Stomach (tissue), 4 donors: ENCODE measurements around the gene KANSL2.

Experiments used
- EP300 ChIP-seq: sonication (generic); formaldehyde crosslinking; IDR thresholded peaks from one replicate; pipeline ENCODE4 v1.6.1; 2017; ENCODE audit warnings: antibody characterized with exemption
- POLR2A ChIP-seq, 4 donors: fragments of 450-650 bp; IDR thresholded peaks; one replicate each; pipeline ENCODE4 v1.6.1; 2016; ENCODE audit warnings: antibody characterized with exemption in 4 of 4, control low read depth in 2 of 4, mild to moderate bottlenecking in 1 of 4, moderate library complexity in 1 of 4

DNA sequence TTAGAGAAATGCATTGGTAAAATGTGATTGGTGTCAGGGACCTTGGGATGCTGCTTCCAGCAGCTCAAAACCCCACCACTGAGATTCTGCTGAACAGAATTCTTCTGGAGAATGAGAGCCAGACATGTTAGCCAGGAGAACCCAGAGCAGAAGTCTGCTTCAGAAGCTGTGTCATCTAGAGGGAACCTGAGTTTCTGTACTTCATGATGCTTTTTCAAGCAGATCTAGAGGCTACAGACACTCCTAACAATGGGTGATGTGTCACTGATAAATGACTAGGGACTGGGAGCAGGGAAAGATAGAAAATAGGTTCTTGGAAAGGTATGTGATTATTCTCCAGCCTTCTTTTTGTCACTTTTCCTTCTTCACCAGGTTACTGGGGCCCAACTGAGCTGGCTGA lies 41.6 kb downstream of the KANSL2 start:
- TF ChIP-seq EP300 (no peak), POLR2A (IDR thresholded peaks at IDR 0.05) (no peak)
